ENCODE measurements around the gene NLK.

Gene NLK

GRCh38 chr17:28169621-28170349 is 127.3 kb downstream of the NLK start:
- DNase-seq (ENCODE audit: low spot score): no peak
- TF ChIP-seq CTCF (IDR thresholded peaks at IDR 0.05; ENCODE audit: extremely low read depth, missing control alignments): no peak

- no peak for DNase-seq (ENCODE audit: low spot score)
- TF ChIP-seq CTCF (IDR thresholded peaks at IDR 0.05; ENCODE audit: extremely low read depth, missing control alignments): no peak
Observed at GRCh38 chr17:28170771-28171170, 128.3 kb downstream of the NLK start.

GRCh38 chr17:28173031-28173561 is 130.6 kb downstream of the NLK start:
- no peak for DNase-seq (ENCODE audit: low spot score)

GRCh38 chr17:28173801-28174200 is 131.3 kb downstream of the NLK start:
- no peak for DNase-seq (ENCODE audit: low spot score)
- no peak for TF ChIP-seq CTCF (IDR thresholded peaks at IDR 0.05; ENCODE audit: extremely low read depth, missing control alignments)

More at GRCh38 chr17:28173031-28173561, 130.6 kb downstream of the NLK start:
- TF ChIP-seq CTCF (IDR thresholded peaks at IDR 0.05; ENCODE audit: extremely low read depth, missing control alignments): no peak

- DNase-seq (ENCODE audit: low spot score): peak; percentile 24
Observed at GRCh38 chr17:28174352-28175046, 132.0 kb downstream of the NLK start.

GRCh38 chr17:28177351-28177750 is 134.9 kb downstream of the NLK start:
- no peak for DNase-seq (ENCODE audit: low spot score)
- TF ChIP-seq CTCF (IDR thresholded peaks at IDR 0.05; ENCODE audit: extremely low read depth, missing control alignments): no peak

More at GRCh38 chr17:28174352-28175046, 132.0 kb downstream of the NLK start:
- no peak for TF ChIP-seq CTCF (IDR thresholded peaks at IDR 0.05; ENCODE audit: extremely low read depth, missing control alignments)

- no peak for TF ChIP-seq CTCF (IDR thresholded peaks at IDR 0.05; ENCODE audit: extremely low read depth, missing control alignments)
- DNase-seq (ENCODE audit: low spot score): no peak
Observed at GRCh38 chr17:28178800-28179199, 136.3 kb downstream of the NLK start.
